ENCODE results near the gene RPAIN.

DNA sequence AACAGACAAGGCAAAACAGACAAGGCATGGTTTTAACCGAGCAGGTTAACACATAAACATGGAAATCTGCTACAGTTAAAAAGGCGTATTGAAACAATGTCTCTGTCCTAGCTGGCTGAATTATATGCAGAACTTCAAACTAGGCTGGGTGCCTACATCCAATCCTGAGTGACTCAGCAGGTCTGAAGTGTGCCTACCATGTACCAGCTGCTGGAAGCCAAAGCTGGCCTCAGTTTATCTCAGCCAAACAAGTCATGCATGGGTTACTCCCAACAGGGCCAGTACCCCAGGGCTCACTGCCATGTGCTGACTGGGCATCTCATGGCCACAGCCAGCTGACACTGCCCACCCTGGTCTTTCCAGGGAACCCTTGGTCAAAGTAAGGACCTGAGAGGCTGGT, 15.0 kb downstream of the RPAIN start:
- TF ChIP-seq, protein P1, sequence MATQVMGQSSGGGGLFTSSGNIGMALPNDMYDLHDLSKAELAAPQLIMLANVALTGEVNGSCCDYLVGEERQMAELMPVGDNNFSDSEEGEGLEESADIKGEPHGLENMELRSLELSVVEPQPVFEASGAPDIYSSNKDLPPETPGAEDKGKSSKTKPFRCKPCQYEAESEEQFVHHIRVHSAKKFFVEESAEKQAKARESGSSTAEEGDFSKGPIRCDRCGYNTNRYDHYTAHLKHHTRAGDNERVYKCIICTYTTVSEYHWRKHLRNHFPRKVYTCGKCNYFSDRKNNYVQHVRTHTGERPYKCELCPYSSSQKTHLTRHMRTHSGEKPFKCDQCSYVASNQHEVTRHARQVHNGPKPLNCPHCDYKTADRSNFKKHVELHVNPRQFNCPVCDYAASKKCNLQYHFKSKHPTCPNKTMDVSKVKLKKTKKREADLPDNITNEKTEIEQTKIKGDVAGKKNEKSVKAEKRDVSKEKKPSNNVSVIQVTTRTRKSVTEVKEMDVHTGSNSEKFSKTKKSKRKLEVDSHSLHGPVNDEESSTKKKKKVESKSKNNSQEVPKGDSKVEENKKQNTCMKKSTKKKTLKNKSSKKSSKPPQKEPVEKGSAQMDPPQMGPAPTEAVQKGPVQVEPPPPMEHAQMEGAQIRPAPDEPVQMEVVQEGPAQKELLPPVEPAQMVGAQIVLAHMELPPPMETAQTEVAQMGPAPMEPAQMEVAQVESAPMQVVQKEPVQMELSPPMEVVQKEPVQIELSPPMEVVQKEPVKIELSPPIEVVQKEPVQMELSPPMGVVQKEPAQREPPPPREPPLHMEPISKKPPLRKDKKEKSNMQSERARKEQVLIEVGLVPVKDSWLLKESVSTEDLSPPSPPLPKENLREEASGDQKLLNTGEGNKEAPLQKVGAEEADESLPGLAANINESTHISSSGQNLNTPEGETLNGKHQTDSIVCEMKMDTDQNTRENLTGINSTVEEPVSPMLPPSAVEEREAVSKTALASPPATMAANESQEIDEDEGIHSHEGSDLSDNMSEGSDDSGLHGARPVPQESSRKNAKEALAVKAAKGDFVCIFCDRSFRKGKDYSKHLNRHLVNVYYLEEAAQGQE (IDR thresholded peaks at IDR 0.05; ENCODE audit: insufficient read depth in 1 of 2, low read depth in 2 of 2, low read length in 1 of 2) = no peak
- TF ChIP-seq, protein P2, sequence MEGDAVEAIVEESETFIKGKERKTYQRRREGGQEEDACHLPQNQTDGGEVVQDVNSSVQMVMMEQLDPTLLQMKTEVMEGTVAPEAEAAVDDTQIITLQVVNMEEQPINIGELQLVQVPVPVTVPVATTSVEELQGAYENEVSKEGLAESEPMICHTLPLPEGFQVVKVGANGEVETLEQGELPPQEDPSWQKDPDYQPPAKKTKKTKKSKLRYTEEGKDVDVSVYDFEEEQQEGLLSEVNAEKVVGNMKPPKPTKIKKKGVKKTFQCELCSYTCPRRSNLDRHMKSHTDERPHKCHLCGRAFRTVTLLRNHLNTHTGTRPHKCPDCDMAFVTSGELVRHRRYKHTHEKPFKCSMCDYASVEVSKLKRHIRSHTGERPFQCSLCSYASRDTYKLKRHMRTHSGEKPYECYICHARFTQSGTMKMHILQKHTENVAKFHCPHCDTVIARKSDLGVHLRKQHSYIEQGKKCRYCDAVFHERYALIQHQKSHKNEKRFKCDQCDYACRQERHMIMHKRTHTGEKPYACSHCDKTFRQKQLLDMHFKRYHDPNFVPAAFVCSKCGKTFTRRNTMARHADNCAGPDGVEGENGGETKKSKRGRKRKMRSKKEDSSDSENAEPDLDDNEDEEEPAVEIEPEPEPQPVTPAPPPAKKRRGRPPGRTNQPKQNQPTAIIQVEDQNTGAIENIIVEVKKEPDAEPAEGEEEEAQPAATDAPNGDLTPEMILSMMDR (IDR thresholded peaks at IDR 0.05) = no peak

All from Panc1 (cell line).